Measurements from ENCODE around the gene OSGIN1.

OSGIN1 gene

GRCh38 chr16:83956336-83957289 lies 3.6 kb downstream of the OSGIN1 start:
- peak; percentile 39 to 47 for DNase-seq (ENCODE audit: low read depth in 1 of 2, low spot score in 1 of 2)

DNA sequence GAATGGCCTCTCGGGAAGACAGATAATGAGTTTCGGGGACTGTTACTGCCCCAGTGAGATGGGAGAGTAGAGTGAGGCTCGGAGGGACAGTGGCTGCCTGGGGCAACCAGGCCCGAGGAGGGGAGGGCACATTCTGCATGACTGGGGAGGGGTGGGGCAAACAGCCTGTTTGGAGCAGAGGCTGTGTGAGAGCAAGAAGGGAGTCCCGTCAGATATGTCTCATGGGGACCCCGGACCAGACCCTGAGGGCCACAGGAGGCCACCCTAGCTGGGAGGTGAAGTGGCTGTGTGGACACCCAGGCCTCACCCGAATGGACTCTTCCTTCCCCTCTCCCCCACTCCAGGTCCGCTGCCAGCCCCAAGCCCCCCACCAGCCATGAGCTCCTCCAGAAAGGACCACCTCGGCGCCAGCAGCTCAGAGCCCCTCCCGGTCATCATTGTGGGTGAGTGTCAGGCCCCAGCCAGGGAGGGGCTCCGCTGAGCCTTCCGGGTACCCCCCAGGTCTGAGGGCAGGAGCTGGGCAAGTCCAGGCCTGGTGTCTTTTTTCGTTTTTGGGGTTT lies 4.3 kb downstream of the OSGIN1 start:
- DNase-seq (ENCODE audit: low read depth in 1 of 2, low spot score in 1 of 2) = no peak

GRCh38 chr16:83958137-83958845 lies 5.3 kb downstream of the OSGIN1 start:
- DNase-seq (ENCODE audit: low read depth in 1 of 2, low spot score in 1 of 2) = no peak

GRCh38 chr16:83958846-83959565 lies 6.0 kb downstream of the OSGIN1 start:
- DNase-seq (ENCODE audit: low read depth in 1 of 2, low spot score in 1 of 2) = no peak

- DNase-seq (ENCODE audit: low read depth in 1 of 2, low spot score in 1 of 2) = no peak
These were observed 6.8 kb downstream of the OSGIN1 start for GRCh38 chr16:83959656-83960434.

GRCh38 chr16:83960521-83961249 lies 7.6 kb downstream of the OSGIN1 start:
- no peak for DNase-seq (ENCODE audit: low read depth in 1 of 2, low spot score in 1 of 2)

DNA sequence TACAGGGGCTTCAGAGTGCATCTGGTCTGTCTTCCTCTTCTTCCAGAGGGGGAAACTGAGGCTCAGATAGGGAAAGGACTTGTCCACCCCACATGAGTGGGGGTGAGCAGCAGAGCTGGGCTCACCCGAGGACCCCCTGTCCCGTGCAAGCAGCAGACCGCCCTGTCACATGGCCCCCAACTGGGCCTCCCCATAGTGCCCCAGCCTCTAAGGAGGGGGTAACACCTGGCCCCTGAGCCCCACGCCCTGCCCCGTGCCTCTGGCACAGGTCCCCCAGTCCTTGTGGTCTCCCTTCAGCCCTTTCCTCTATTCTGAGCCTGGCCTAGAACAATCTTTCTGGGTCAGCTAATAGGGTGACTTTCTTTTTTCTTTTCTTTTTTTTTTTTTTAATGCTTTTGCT lies 8.6 kb downstream of the OSGIN1 start:
- DNase-seq (ENCODE audit: low read depth in 1 of 2, low spot score in 1 of 2) = no peak

- DNase-seq (ENCODE audit: low read depth in 1 of 2, low spot score in 1 of 2) = no peak
These were observed 10.5 kb downstream of the OSGIN1 start for GRCh38 chr16:83963277-83964119.

- no peak for DNase-seq (ENCODE audit: low read depth in 1 of 2, low spot score in 1 of 2)
These were observed 11.8 kb downstream of the OSGIN1 start for GRCh38 chr16:83964684-83965443.

- DNase-seq (ENCODE audit: low read depth in 1 of 2, low spot score in 1 of 2) = no peak
These were observed 12.6 kb downstream of the OSGIN1 start for GRCh38 chr16:83965444-83966152.

DNA sequence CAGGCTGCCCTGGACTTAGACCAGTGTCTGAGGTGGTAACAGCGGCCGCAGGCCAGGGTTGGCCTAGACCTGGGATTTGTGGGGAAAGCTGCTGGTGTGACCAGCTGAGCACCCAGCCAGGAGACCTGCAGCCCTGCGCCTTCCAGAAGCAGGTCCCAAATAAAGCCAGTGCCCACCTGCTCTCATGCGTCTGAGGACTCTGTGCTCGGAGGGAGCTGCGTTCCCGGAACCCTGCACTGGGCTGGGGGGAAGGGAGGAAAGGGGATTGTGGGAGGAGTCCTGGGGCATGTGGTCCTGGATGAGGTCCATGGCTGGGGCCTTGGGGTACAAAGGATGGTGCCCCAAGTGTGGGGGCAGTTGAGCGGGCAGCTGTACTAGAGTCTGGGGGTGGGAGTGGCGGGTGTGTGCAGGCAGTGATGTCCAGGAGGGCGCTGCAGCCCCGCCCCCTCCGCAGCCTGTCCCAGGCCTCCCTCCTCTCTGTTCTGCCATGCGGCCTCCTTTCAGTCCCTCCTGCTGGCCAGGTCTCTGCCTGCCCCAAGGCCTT lies 13.2 kb downstream of the OSGIN1 start:
- DNase-seq (ENCODE audit: low read depth in 1 of 2, low spot score in 1 of 2) = no peak

DNA sequence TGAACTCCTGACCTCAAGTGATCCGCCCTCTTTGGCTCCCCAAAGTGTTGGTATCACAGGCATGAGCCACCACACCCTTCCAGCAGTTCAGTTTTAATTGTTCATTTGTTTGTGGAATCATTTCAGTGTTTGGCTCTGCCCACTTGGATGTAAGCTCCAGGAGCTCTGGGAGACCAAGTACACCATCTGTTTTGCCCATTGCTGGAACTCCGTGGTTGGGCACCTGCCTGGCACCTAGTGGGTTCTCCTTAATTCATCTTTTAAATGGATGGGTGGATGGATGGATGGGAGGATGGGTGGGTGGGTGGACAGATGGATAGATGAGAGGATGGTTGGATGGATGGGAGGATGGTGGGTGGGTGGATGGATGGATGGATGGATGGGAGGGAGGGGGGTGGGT lies 14.1 kb downstream of the OSGIN1 start:
- no peak for DNase-seq (ENCODE audit: low read depth in 1 of 2, low spot score in 1 of 2)

GRCh38 chr16:83967838-83968305 lies 14.8 kb downstream of the OSGIN1 start, which contains the start of gene NECAB2:
Gene NECAB2, plus strand, starts transcription at chr16:83968244. Its CDS starts 405 bp downstream, at chr16:83968649.
- DNase-seq (ENCODE audit: low read depth in 1 of 2, low spot score in 1 of 2) = no peak

DNA sequence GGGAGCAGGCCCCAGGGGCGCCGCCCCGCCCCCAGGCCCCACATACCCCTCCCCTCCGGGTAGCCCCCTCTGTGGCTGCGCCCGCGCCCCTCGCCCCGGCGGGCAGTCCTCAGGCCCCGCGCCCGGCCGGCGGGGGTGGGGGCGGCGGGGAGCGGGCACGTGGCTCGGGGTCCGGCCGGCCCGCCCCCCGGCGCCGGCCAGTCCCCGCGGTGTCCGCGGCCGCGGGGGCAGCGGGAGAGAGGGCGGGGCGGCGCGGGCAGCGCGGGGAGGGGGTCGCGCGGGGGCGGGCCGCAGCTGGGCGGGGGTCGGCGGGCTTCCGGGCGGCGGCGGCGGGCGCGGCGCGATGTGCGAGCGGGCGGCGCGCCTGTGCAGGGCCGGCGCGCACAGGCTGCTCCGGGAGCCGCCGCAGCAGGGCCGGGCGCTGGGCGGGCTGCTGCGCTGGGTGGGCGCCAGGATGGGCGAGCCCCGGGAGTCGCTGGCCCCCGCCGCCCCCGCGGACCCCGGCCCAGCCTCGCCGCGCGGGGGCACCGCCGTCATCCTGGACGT lies 15.3 kb downstream of the OSGIN1 start:
- no peak for DNase-seq (ENCODE audit: low read depth in 1 of 2, low spot score in 1 of 2)

DNA sequence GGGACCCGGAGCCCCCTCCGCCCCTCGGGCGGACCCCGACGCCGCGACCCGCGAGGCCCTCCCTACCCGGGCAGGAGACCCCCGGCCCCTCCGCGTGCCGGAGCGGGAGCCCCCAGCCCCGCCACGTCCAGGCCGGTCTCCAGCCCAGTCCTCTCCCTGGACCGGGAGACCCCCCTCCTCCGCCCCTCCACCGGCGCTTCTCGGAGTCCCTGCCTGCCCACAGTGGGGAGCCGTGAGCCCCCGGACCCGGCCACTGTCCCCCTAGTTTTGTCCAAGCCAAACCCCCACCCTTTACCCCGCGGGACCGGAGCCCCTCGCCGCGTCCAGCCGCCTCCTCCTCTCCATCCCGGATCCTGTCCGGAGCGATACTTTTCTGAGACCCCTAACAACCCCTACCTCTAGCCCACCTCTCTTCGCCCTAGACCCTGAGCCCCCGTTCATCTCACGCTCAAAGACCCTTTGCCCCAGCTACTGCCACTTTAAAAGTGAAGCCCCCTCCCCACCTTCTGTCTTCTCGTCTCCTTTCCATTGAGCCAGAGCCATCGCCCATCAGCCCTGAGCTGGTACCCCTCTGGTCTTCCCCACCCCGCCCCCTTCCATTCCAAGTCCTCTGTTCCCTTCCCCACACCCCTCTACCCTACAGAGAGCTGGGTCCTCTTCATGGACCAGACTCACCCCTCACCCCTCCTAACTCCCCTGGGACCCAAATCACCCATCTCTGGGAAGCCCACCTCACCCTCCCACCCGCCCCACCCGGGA lies 16.0 kb downstream of the OSGIN1 start:
- no peak for DNase-seq (ENCODE audit: low read depth in 1 of 2, low spot score in 1 of 2)
